NCI-H2171 (cell line): ENCODE measurements around the gene SIRT7.

ENCODE experiments used
- DNase-seq: peaks from one replicate; lab custom pipeline; 2025; lab: John Stamatoyannopoulos, UW

Gene SIRT7

GRCh38 chr17:81932333-81932983 is 14.5 kb upstream of the SIRT7 start:
- no peak for DNase-seq

GRCh38 chr17:81931557-81932332 is 13.8 kb upstream of the SIRT7 start:
- DNase-seq, result peak; percentile 86

- DNase-seq, result peak; percentile 57
Measured at GRCh38 chr17:81931189-81931556, 13.2 kb upstream of the SIRT7 start.

GRCh38 chr17:81930142-81931125 is 12.5 kb upstream of the SIRT7 start:
- peak; percentile 69 for DNase-seq

GRCh38 chr17:81929253-81930141 is 11.5 kb upstream of the SIRT7 start:
- DNase-seq, result no peak

- DNase-seq, result no peak
Measured at GRCh38 chr17:81928544-81929252, 10.7 kb upstream of the SIRT7 start.

- DNase-seq, result peak; percentile 94
Measured at GRCh38 chr17:81927653-81928543, 9.9 kb upstream of the SIRT7 start, which contains the start of gene MAFG. Gene MAFG, minus strand, starts transcription at chr17:81927735. Its CDS starts 4,550 bp downstream, at chr17:81923185.

- no peak for DNase-seq
Measured at GRCh38 chr17:81927152-81927652, 9.2 kb upstream of the SIRT7 start.

GRCh38 chr17:81926451-81927151 is 8.6 kb upstream of the SIRT7 start:
- DNase-seq, result no peak

GRCh38 chr17:81925860-81926450 is 8.0 kb upstream of the SIRT7 start:
- no peak for DNase-seq

- DNase-seq, result no peak
Measured at GRCh38 chr17:81924557-81925532, 6.9 kb upstream of the SIRT7 start.

GRCh38 chr17:81923302-81924260 is 5.6 kb upstream of the SIRT7 start:
- DNase-seq, result no peak

- no peak for DNase-seq
Measured at GRCh38 chr17:81922566-81923301, 4.8 kb upstream of the SIRT7 start.

GRCh38 chr17:81921996-81922565 is 4.1 kb upstream of the SIRT7 start:
- DNase-seq, result no peak

- DNase-seq, result no peak
Measured at GRCh38 chr17:81921537-81921862, 3.5 kb upstream of the SIRT7 start.
